OCI-LY7 (cell line): ENCODE results near the gene TBC1D17. TPM values are rescaled to one million over a fixed set of nuclear protein-coding genes. Genes with fewer than 3 reads are reported as not detected.

Experiments
- BruUV-seq: library from RNA; stranded (reverse); fragments of 400-500 nt; replicated peaks from 2 replicates; lab custom pipeline; 2021; lab: Mats Ljungman, UMichigan
- CTCF ChIA-PET: fragments of 300-600 bp; sonication (Branson Sonifier 250); formaldehyde crosslinking; loops from one replicate; lab custom pipeline; 2022; ENCODE audit warnings: antibody characterized with exemption; ENCODE audit not compliant: unreplicated experiment; lab: Charles Lee
- POLR2A ChIA-PET: fragments of 300-600 bp; sonication (Branson Sonifier 250); formaldehyde crosslinking; loops from one replicate; lab custom pipeline; 2022; ENCODE audit warnings: antibody characterized with exemption; lab: Charles Lee
- DNase-seq: peaks from one replicate; pipeline ENCODE4 v3.0.0-alpha.2; 2015; ENCODE audit warnings: low spot score
- H2AFZ ChIP-seq: fragments of 200-600 bp; sonication (generic), shearing (Covaris generic); 2 replicates; pipeline ENCODE4 v1.6.1; 2014; ENCODE audit warnings: mild to moderate bottlenecking, antibody characterized with exemption, low read length, moderate library complexity
- H3K27ac ChIP-seq: fragments of 200-600 bp; sonication (generic); 2 replicates; pipeline ENCODE4 v1.5.1; 2014; ENCODE audit warnings: mixed run types, low read depth, mild to moderate bottlenecking, moderate library complexity, low read length, inconsistent platforms; ENCODE audit not compliant: poor library complexity, severe bottlenecking
- H3K36me3 ChIP-seq: fragments of 200-600 bp; sonication (generic); 2 replicates; pipeline ENCODE4 v1.6.1; 2014; ENCODE audit warnings: mild to moderate bottlenecking, antibody characterized with exemption, low read length, moderate library complexity, mixed read lengths; ENCODE audit not compliant: insufficient read depth
- H3K4me1 ChIP-seq: fragments of 200-600 bp; sonication (generic); 2 replicates; pipeline ENCODE4 v1.5.1; 2014; ENCODE audit warnings: mild to moderate bottlenecking, low read length; ENCODE audit not compliant: insufficient read depth, poor library complexity, severe bottlenecking
- H3K4me2 ChIP-seq: fragments of 200-600 bp; sonication (generic); 2 replicates; pipeline ENCODE4 v1.6.1; 2014; ENCODE audit warnings: mild to moderate bottlenecking, low read length
- H3K4me3 ChIP-seq: fragments of 200-600 bp; sonication (generic); 2 replicates; pipeline ENCODE4 v1.5.1; 2014; ENCODE audit warnings: mild to moderate bottlenecking, low read depth, low read length; ENCODE audit not compliant: poor library complexity, severe bottlenecking
- H3K79me2 ChIP-seq: fragments of 200-600 bp; sonication (generic); 2 replicates; pipeline ENCODE4 v1.6.1; 2016; ENCODE audit warnings: low read depth, mild to moderate bottlenecking, low read length, moderate library complexity, mixed read lengths; ENCODE audit not compliant: insufficient read depth
- H3K9me2 ChIP-seq: fragments of 200-600 bp; sonication (generic); 2 replicates; pipeline ENCODE4 v1.6.1; 2016; ENCODE audit warnings: mild to moderate bottlenecking, low read length, mixed read lengths; ENCODE audit not compliant: insufficient read depth
- H3K9me3 ChIP-seq: fragments of 200-600 bp; sonication (generic); 2 replicates; pipeline ENCODE4 v1.6.1; 2014; ENCODE audit warnings: mild to moderate bottlenecking, mixed run types, low read length, mixed read lengths
- H4K20me1 ChIP-seq: fragments of 200-600 bp; sonication (generic); 2 replicates; pipeline ENCODE4 v1.6.1; 2014; ENCODE audit warnings: mild to moderate bottlenecking, antibody characterized with exemption, low read length, moderate library complexity, mixed read lengths; ENCODE audit not compliant: insufficient read depth
- CTCF ChIP-seq: fragments of 200-600 bp; sonication (generic); conservative IDR thresholded peaks from 2 replicates; pipeline ENCODE4 v1.5.1; 2014; ENCODE audit warnings: mild to moderate bottlenecking, antibody characterized with exemption, low read length, moderate library complexity, mixed read lengths
- EZH2phosphoT487 ChIP-seq: fragments of 200-600 bp; sonication (generic); IDR thresholded peaks from 2 replicates; pipeline ENCODE4 v1.6.1; 2018; ENCODE audit warnings: low read depth, borderline replicate concordance, mild to moderate bottlenecking, mixed run types, antibody characterized with exemption, low read length, moderate library complexity, mixed read lengths
- intact Hi-C: fragments of 100-400 bp; cut with micrococcal nuclease; formaldehyde crosslinking; loops from one replicate; pipeline ENCODE4 v1.10.0; 2022; ENCODE audit not compliant: unreplicated experiment
- total RNA-seq, 2 experiments: library from RNA; depleted of rRNA in 1 of 2; stranded (reverse); fragments of >200 nt in 1 of 2; shearing (Covaris generic) in 1 of 2; gene quantifications; 2 replicates each; pipeline ENCODE4 v1.2.3, GENCODE V29; 2014 to 2022

TBC1D17 gene
- total RNA-seq, 2 experiments from 2014 or later: 8.0 to 24.0 TPM

GRCh38 chr19:49887665-49888509 is 10.4 kb downstream of the TBC1D17 start:
- no peaks in the 10 kb centered on the region for H3K79me2 ChIP-seq
- no peak for DNase-seq
- CTCF ChIA-PET: no interaction called here
- no peak overlapping the region for H3K4me2 ChIP-seq
- TF ChIP-seq CTCF (no peak), EZH2phosphoT487 (no peak)
- no peaks in the 10 kb centered on the region for H3K9me3 ChIP-seq
- H3K27ac ChIP-seq: no peak overlapping the region
- intact Hi-C loops: no loop called here
- no TSS peak for BruUV-seq
- no peaks in the 10 kb centered on the region for H3K9me2 ChIP-seq
- H3K36me3 ChIP-seq: peaks cover 7% of the 10 kb centered on the region
- H3K4me3 ChIP-seq: no peak overlapping the region
- no peak overlapping the region for H2AFZ ChIP-seq
- no peaks in the 10 kb centered on the region for H4K20me1 ChIP-seq
- POLR2A ChIA-PET: no interaction called here
- peaks cover 5% of the 10 kb centered on the region for H3K4me1 ChIP-seq

- TF ChIP-seq CTCF: no peak
- TF ChIP-seq EZH2phosphoT487: no peak
- POLR2A ChIA-PET: no interaction called here
- Histone ChIP-seq H3K4me1 (peaks cover 5% of the 10 kb centered on the region), H3K9me2 (no peaks in the 10 kb centered on the region), H3K36me3 (peaks cover 2% of the 10 kb centered on the region), H3K4me3 (no peak overlapping the region), H2AFZ (no peak overlapping the region), H3K9me3 (no peaks in the 10 kb centered on the region), H4K20me1 (no peaks in the 10 kb centered on the region), H3K27ac (no peak overlapping the region), H3K79me2 (no peaks in the 10 kb centered on the region), H3K4me2 (no peak overlapping the region)
- intact Hi-C loops: no loop called here
- no peak for DNase-seq
- CTCF ChIA-PET: no interaction called here
- BruUV-seq: no TSS peak
Observed at GRCh38 chr19:49888510-49888824, 11.0 kb downstream of the TBC1D17 start.

- no peak overlapping the region for H3K27ac ChIP-seq
- intact Hi-C loops: no loop called here
- H3K36me3 ChIP-seq: no peaks in the 10 kb centered on the region
- H3K4me3 ChIP-seq: no peak overlapping the region
- no TSS peak for BruUV-seq
- H4K20me1 ChIP-seq: no peaks in the 10 kb centered on the region
- no peak for DNase-seq
- H3K4me1 ChIP-seq: peaks cover 5% of the 10 kb centered on the region
- no peaks in the 10 kb centered on the region for H3K9me3 ChIP-seq
- POLR2A ChIA-PET: no interaction called here
- H3K79me2 ChIP-seq: no peaks in the 10 kb centered on the region
- no peak overlapping the region for H2AFZ ChIP-seq
- TF ChIP-seq EZH2phosphoT487 (no peak), CTCF (no peak)
- no peaks in the 10 kb centered on the region for H3K9me2 ChIP-seq
- CTCF ChIA-PET: no interaction called here
- no peak overlapping the region for H3K4me2 ChIP-seq
Observed at GRCh38 chr19:49889038-49889686, 11.7 kb downstream of the TBC1D17 start.
